Stimulated activated naive CD8-positive, alpha-beta T cell treated with anti-CD3 and anti-CD28 coated beads, Interleukin-15, amount 100 ng/mL, for 72 hours (primary cell): Measurements from ENCODE around the gene DPH5.
"Not testable (repeated sequence)": the region's sequence is repeated elsewhere in the genome, so short reads cannot be mapped to it uniquely, and the experiment has no call there.

Experiments used
- ATAC-seq: fragments of 150-1000 bp; cut with Tn5 transposase; 2 replicates; pipeline ENCODE4 v1.10.0; 2021; ENCODE audit warnings: mild to moderate bottlenecking, moderate library complexity
- DNase-seq, 2 donors: peaks; one replicate each; pipeline ENCODE4 v3.0.0; 2021 to 2022
- H3K27ac Mint-ChIP-seq, 2 donors: one replicate each; pipeline ENCODE4 v1.8.0; 2022; ENCODE audit warnings: mild to moderate bottlenecking in 2 of 2, mixed read lengths in 2 of 2, moderate library complexity in 2 of 2
- H3K27me3 Mint-ChIP-seq: one replicate; pipeline ENCODE4 v1.8.0; 2022; ENCODE audit warnings: mixed read lengths
- H3K4me1 Mint-ChIP-seq: one replicate; pipeline ENCODE4 v1.8.0; 2022; ENCODE audit warnings: mild to moderate bottlenecking, mixed read lengths
- H3K4me3 Mint-ChIP-seq, 2 donors: one replicate each; pipeline ENCODE4 v1.8.0; 2022; ENCODE audit warnings: mild to moderate bottlenecking in 2 of 2, mixed read lengths in 2 of 2, moderate library complexity in 1 of 2
- H3K9me3 Mint-ChIP-seq, 2 donors: one replicate each; pipeline ENCODE4 v1.8.0; 2022; ENCODE audit warnings: mixed read lengths in 2 of 2

The DPH5 gene

GRCh38 chr1:101044259-101044658, 18.7 kb upstream of the DPH5 start:
- ATAC-seq = no peak
- peaks cover 5% of the 10 kb centered on the region for H3K4me1 Mint-ChIP-seq
- peaks cover 8 to 13% of the 10 kb centered on the region in 2 donors for H3K9me3 Mint-ChIP-seq
- no peak overlapping the region for H3K27ac Mint-ChIP-seq
- no peak for DNase-seq
- no peaks in the 10 kb centered on the region for H3K27me3 Mint-ChIP-seq
- H3K4me3 Mint-ChIP-seq = no peak overlapping the region

- Mint-ChIP-seq H3K27ac (no peak overlapping the region), H3K9me3 (peaks cover 12 to 14% of the 10 kb centered on the region in 2 donors), H3K4me3 (no peak overlapping the region), H3K4me1 (peaks cover 8% of the 10 kb centered on the region), H3K27me3 (no peaks in the 10 kb centered on the region)
- ATAC-seq (no peak), DNase-seq (no peak)
These were observed 18.2 kb upstream of the DPH5 start for GRCh38 chr1:101043776-101044175.

GRCh38 chr1:101041300-101041699, 15.7 kb upstream of the DPH5 start:
- H3K27me3 Mint-ChIP-seq = no peaks in the 10 kb centered on the region
- DNase-seq (no peak), ATAC-seq (no peak)
- H3K4me3 Mint-ChIP-seq = no peak overlapping the region
- H3K4me1 Mint-ChIP-seq = peaks cover 9% of the 10 kb centered on the region
- no peak overlapping the region for H3K27ac Mint-ChIP-seq
- peaks cover 18 to 19% of the 10 kb centered on the region in 2 donors for H3K9me3 Mint-ChIP-seq

GRCh38 chr1:101040666-101041065, 15.1 kb upstream of the DPH5 start:
- Mint-ChIP-seq H3K4me3 (no peak overlapping the region), H3K27me3 (no peaks in the 10 kb centered on the region), H3K9me3 (peaks cover 18 to 19% of the 10 kb centered on the region in 2 donors), H3K4me1 (peaks cover 16% of the 10 kb centered on the region), H3K27ac (no peak overlapping the region)
- ATAC-seq = no peak
- DNase-seq = no peak

- H3K4me1 Mint-ChIP-seq = peaks cover 21% of the 10 kb centered on the region
- no peak overlapping the region for H3K4me3 Mint-ChIP-seq
- peaks cover 18 to 19% of the 10 kb centered on the region in 2 donors for H3K9me3 Mint-ChIP-seq
- H3K27me3 Mint-ChIP-seq = no peaks in the 10 kb centered on the region
- H3K27ac Mint-ChIP-seq = no peak overlapping the region
- ATAC-seq = no peak
- DNase-seq = no peak
These were observed 13.7 kb upstream of the DPH5 start for GRCh38 chr1:101039245-101039644.

- H3K27me3 Mint-ChIP-seq = no peaks in the 10 kb centered on the region
- H3K4me1 Mint-ChIP-seq = peaks cover 26% of the 10 kb centered on the region
- H3K9me3 Mint-ChIP-seq = peaks cover 18 to 19% of the 10 kb centered on the region in 2 donors
- no peak for DNase-seq
- no peak overlapping the region for H3K27ac Mint-ChIP-seq
- ATAC-seq = no peak
- H3K4me3 Mint-ChIP-seq = no peak overlapping the region
These were observed 11.7 kb upstream of the DPH5 start for GRCh38 chr1:101037316-101037715.

GRCh38 chr1:101033017-101033416, 7.4 kb upstream of the DPH5 start:
- DNase-seq (no peak), ATAC-seq (no peak)
- Mint-ChIP-seq H3K4me1 (peaks cover 47% of the 10 kb centered on the region), H3K27ac (no peak overlapping the region), H3K4me3 (no peak overlapping the region), H3K27me3 (no peaks in the 10 kb centered on the region), H3K9me3 (no peaks in the 10 kb centered on the region)

- not testable (repeated sequence) for H3K9me3 Mint-ChIP-seq, H3K27me3 Mint-ChIP-seq, H3K4me3 Mint-ChIP-seq, ATAC-seq, DNase-seq, H3K27ac Mint-ChIP-seq
- H3K4me1 Mint-ChIP-seq = peaks cover 56% of the 10 kb centered on the region
These were observed 6.5 kb upstream of the DPH5 start for GRCh38 chr1:101032129-101032528.

GRCh38 chr1:101030881-101031280, 5.3 kb upstream of the DPH5 start:
- H3K4me1 Mint-ChIP-seq = peaks cover 58% of the 10 kb centered on the region
- no peak overlapping the region for H3K4me3 Mint-ChIP-seq
- ATAC-seq (no peak), DNase-seq (no peak)
- H3K27ac Mint-ChIP-seq = peak overlapping the region in 1 of 2 donors; percentile 80
- no peaks in the 10 kb centered on the region for H3K9me3 Mint-ChIP-seq
- no peaks in the 10 kb centered on the region for H3K27me3 Mint-ChIP-seq

GRCh38 chr1:101029184-101029583, 3.6 kb upstream of the DPH5 start:
- Mint-ChIP-seq H3K9me3 (no peaks in the 10 kb centered on the region), H3K4me1 (peaks cover 51% of the 10 kb centered on the region), H3K4me3 (peak overlapping the region; percentile 10 to 55), H3K27me3 (no peaks in the 10 kb centered on the region), H3K27ac (peak overlapping the region in 1 of 2 donors; percentile 64)
- no peak for DNase-seq
- ATAC-seq = no peak

- Mint-ChIP-seq H3K4me3 (peak overlapping the region; percentile 26 to 55), H3K27me3 (no peaks in the 10 kb centered on the region), H3K27ac (peak overlapping the region in 1 of 2 donors; percentile 20), H3K4me1 (peaks cover 54% of the 10 kb centered on the region), H3K9me3 (no peaks in the 10 kb centered on the region)
- ATAC-seq = no peak
- DNase-seq = no peak
These were observed 2.9 kb upstream of the DPH5 start for GRCh38 chr1:101028466-101028865.

GRCh38 chr1:101027194-101027772, 1.7 kb upstream of the DPH5 start:
- Mint-ChIP-seq H3K27ac (peak overlapping the region; percentile 6 to 20), H3K27me3 (no peaks in the 10 kb centered on the region), H3K4me3 (peak overlapping the region; percentile 60 to 66), H3K9me3 (no peaks in the 10 kb centered on the region), H3K4me1 (peaks cover 61% of the 10 kb centered on the region)
- DNase-seq = no peak
- ATAC-seq = no peak

GRCh38 chr1:101026430-101026788, 825 bp upstream of the DPH5 start:
- Mint-ChIP-seq H3K27me3 (no peaks in the 10 kb centered on the region), H3K4me1 (peaks cover 67% of the 10 kb centered on the region), H3K9me3 (peaks cover 0 to 5% of the 10 kb centered on the region in 2 donors), H3K27ac (peak overlapping the region; percentile 92 to 99), H3K4me3 (peak overlapping the region; percentile 85 to 87)
- ATAC-seq (no peak), DNase-seq (no peak)

- ATAC-seq = peak; percentile 56
- H3K27ac Mint-ChIP-seq = peak overlapping the region; percentile 92 to 99
- peaks cover 0 to 5% of the 10 kb centered on the region in 2 donors for H3K9me3 Mint-ChIP-seq
- DNase-seq = no peak
- H3K4me1 Mint-ChIP-seq = peaks cover 68% of the 10 kb centered on the region
- H3K27me3 Mint-ChIP-seq = no peaks in the 10 kb centered on the region
- H3K4me3 Mint-ChIP-seq = peak overlapping the region; percentile 85 to 87
These were observed 314 bp downstream of the DPH5 start for GRCh38 chr1:101025283-101025656.

GRCh38 chr1:101022294-101022693, 3.3 kb downstream of the DPH5 start:
- H3K9me3 Mint-ChIP-seq = peaks cover 0 to 5% of the 10 kb centered on the region in 2 donors
- ATAC-seq (no peak), DNase-seq (no peak)
- H3K4me3 Mint-ChIP-seq = no peak overlapping the region
- H3K27me3 Mint-ChIP-seq = no peaks in the 10 kb centered on the region
- peaks cover 50% of the 10 kb centered on the region for H3K4me1 Mint-ChIP-seq
- no peak overlapping the region for H3K27ac Mint-ChIP-seq

- H3K27ac Mint-ChIP-seq = no peak overlapping the region
- no peak overlapping the region for H3K4me3 Mint-ChIP-seq
- H3K4me1 Mint-ChIP-seq = peaks cover 37% of the 10 kb centered on the region
- ATAC-seq (no peak), DNase-seq (no peak)
- peaks cover 0 to 9% of the 10 kb centered on the region in 2 donors for H3K9me3 Mint-ChIP-seq
- no peaks in the 10 kb centered on the region for H3K27me3 Mint-ChIP-seq
These were observed 8.1 kb downstream of the DPH5 start for GRCh38 chr1:101017448-101017847.

GRCh38 chr1:101013776-101014175, 11.8 kb downstream of the DPH5 start:
- no peak overlapping the region for H3K27ac Mint-ChIP-seq
- H3K4me3 Mint-ChIP-seq = no peak overlapping the region
- peaks cover 0 to 6% of the 10 kb centered on the region in 2 donors for H3K9me3 Mint-ChIP-seq
- ATAC-seq (no peak), DNase-seq (no peak)
- H3K4me1 Mint-ChIP-seq = peaks cover 35% of the 10 kb centered on the region
- no peaks in the 10 kb centered on the region for H3K27me3 Mint-ChIP-seq
